ENCODE data around the gene BPIFB2. TPM values are rescaled to one million over a fixed set of nuclear protein-coding genes. Genes with fewer than 3 reads are reported as not detected.
"Not testable (repeated sequence)": the region's sequence is repeated elsewhere in the genome, so short reads cannot be mapped to it uniquely, and the experiment has no call there.

Gene BPIFB2
- total RNA-seq, 1 donor from 2014 or later: not detected

DNA sequence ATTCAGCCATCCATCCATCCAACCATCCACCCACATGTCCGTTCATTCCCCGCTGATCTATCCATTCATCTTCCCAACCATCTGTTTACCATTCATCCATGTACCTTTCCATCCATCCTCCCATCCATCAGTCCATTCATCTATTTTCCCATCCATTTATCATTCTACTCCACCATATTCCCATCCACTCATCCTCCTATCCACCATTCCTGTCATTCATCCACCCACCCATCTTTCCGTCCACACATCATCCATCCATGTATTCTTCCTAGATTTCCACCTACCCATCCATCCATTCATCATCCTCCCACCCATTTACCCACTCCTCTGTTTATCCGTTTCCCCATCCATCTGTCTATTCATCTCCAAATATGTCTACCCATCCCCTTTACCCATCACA lies 30.7 kb downstream of the BPIFB2 start:
- Histone ChIP-seq H3K9me3 (no peaks in the 10 kb centered on the region), H3K4me3 (no peak overlapping the region), H3K27ac (no peak overlapping the region), H3K27me3 (no peaks in the 10 kb centered on the region), H3K4me1 (no peaks in the 10 kb centered on the region), H3K36me3 (no peaks in the 10 kb centered on the region)
- no peak for TF ChIP-seq POLR2A (IDR thresholded peaks at IDR 0.05)
- TF ChIP-seq, protein P1, sequence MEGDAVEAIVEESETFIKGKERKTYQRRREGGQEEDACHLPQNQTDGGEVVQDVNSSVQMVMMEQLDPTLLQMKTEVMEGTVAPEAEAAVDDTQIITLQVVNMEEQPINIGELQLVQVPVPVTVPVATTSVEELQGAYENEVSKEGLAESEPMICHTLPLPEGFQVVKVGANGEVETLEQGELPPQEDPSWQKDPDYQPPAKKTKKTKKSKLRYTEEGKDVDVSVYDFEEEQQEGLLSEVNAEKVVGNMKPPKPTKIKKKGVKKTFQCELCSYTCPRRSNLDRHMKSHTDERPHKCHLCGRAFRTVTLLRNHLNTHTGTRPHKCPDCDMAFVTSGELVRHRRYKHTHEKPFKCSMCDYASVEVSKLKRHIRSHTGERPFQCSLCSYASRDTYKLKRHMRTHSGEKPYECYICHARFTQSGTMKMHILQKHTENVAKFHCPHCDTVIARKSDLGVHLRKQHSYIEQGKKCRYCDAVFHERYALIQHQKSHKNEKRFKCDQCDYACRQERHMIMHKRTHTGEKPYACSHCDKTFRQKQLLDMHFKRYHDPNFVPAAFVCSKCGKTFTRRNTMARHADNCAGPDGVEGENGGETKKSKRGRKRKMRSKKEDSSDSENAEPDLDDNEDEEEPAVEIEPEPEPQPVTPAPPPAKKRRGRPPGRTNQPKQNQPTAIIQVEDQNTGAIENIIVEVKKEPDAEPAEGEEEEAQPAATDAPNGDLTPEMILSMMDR (IDR thresholded peaks at IDR 0.05): no peak
- TF ChIP-seq POLR2AphosphoS5 (IDR thresholded peaks at IDR 0.05; ENCODE audit: insufficient read depth in 1 of 2, low read depth in 1 of 2): no peak
- intact Hi-C loops (cut with DNase I): no loop called here
- DNase-seq (ENCODE audit: extremely low spot score in 2 of 2): no peak

DNA sequence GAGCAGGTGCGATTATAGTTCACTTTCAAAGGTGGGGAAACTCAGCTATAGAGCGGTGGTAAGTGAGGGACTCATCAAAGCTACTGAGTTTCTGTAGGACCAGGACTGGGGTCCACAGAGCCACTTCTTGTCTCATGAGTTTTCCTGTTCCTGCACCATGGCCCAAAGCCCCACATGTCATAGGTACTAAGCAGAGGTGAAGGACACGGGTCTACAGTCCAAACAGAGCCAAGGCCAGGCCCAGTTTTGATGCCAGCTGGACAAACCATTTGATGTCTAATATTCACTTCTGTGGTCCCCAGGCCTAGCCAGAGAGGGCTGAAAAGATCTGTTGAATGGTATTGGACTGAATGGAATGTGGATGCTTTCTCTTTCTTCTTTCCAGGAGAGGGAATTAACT lies 34.9 kb downstream of the BPIFB2 start:
- intact Hi-C loops (cut with DNase I): no loop called here
- Histone ChIP-seq H3K4me1 (no peaks in the 10 kb centered on the region), H3K27me3 (no peaks in the 10 kb centered on the region), H3K4me3 (no peak overlapping the region), H3K9me3 (no peaks in the 10 kb centered on the region), H3K27ac (no peak overlapping the region), H3K36me3 (no peaks in the 10 kb centered on the region)
- no peak for DNase-seq (ENCODE audit: extremely low spot score in 2 of 2)
- TF ChIP-seq, protein P1 (IDR thresholded peaks at IDR 0.05): no peak
- TF ChIP-seq POLR2A (IDR thresholded peaks at IDR 0.05) (no peak), POLR2AphosphoS5 (IDR thresholded peaks at IDR 0.05; ENCODE audit: insufficient read depth in 1 of 2, low read depth in 1 of 2) (no peak)

DNA sequence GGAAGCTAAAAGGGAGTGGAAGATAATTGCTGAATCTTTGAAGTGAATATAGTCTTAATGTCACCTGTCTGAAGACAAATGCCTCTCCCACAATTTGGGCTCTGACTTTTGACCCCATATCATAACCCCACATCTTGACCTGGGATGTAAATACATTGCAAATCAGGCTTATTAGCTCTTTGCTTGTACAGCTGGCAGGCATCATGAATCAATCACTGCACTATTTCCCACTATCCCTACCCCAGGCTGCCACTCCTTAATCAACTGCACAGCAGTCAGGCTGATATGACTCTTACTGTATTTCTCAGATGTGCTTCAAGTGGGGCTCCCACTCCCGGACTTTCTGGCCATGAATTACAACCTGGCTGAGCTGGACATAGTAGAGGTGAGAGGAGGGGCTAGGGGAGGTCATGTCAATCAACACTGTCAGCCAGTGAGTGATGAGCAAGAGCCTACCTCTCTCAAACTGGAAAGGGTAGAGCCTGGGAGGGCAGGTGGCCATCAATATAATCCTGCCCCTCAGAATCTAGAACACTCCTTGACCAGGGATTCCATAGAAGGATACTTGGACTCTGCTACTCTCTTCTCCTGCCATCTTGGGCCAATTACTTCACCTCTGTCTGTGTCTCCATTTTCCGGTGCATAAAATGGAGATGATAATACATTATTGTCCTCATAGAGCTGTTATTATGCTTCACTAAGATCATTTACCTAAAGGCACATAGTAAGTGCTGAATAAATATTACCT lies 35.7 kb downstream of the BPIFB2 start:
- TF ChIP-seq, protein P1 (IDR thresholded peaks at IDR 0.05): no peak
- TF ChIP-seq POLR2A (IDR thresholded peaks at IDR 0.05): no peak
- TF ChIP-seq POLR2AphosphoS5 (IDR thresholded peaks at IDR 0.05; ENCODE audit: insufficient read depth in 1 of 2, low read depth in 1 of 2): no peak
- no peaks in the 10 kb centered on the region for H3K9me3 ChIP-seq
- no peaks in the 10 kb centered on the region for H3K36me3 ChIP-seq
- no peak overlapping the region for H3K27ac ChIP-seq
- no peaks in the 10 kb centered on the region for H3K27me3 ChIP-seq
- H3K4me3 ChIP-seq: no peak overlapping the region
- no peaks in the 10 kb centered on the region for H3K4me1 ChIP-seq
- no peak for DNase-seq (ENCODE audit: extremely low spot score in 2 of 2)
- intact Hi-C loops (cut with DNase I): no loop called here

DNA sequence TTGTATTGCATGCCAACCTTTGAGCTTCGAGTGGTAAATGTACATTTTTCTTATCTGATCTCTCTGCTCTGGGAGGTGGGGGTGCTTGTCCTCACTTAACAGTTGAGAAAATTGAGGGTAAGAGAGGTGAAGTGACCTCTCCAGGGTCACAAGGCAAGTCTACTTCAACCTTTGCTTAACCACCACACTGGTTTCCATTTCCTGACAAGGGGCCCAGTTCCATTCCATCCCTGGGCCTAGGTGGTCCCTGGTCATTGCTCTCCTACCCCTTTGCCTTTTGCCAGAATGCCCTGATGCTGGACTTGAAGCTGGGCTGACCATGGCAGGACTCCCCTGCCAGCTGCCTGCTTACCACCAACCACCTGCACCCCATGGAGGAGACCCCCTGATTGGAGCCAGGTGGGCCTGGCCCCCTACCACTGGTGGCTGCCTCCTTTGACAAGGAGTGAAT lies 36.3 kb downstream of the BPIFB2 start:
- no peak for TF ChIP-seq POLR2A (IDR thresholded peaks at IDR 0.05)
- TF ChIP-seq POLR2AphosphoS5 (IDR thresholded peaks at IDR 0.05; ENCODE audit: insufficient read depth in 1 of 2, low read depth in 1 of 2): no peak
- TF ChIP-seq, protein P1 (IDR thresholded peaks at IDR 0.05): no peak
- no peaks in the 10 kb centered on the region for H3K4me1 ChIP-seq
- H3K36me3 ChIP-seq: no peaks in the 10 kb centered on the region
- H3K27ac ChIP-seq: no peak overlapping the region
- no peak overlapping the region for H3K4me3 ChIP-seq
- H3K9me3 ChIP-seq: no peaks in the 10 kb centered on the region
- H3K27me3 ChIP-seq: no peaks in the 10 kb centered on the region
- intact Hi-C loops (cut with DNase I): no loop called here
- no peak for DNase-seq (ENCODE audit: extremely low spot score in 2 of 2)

DNA sequence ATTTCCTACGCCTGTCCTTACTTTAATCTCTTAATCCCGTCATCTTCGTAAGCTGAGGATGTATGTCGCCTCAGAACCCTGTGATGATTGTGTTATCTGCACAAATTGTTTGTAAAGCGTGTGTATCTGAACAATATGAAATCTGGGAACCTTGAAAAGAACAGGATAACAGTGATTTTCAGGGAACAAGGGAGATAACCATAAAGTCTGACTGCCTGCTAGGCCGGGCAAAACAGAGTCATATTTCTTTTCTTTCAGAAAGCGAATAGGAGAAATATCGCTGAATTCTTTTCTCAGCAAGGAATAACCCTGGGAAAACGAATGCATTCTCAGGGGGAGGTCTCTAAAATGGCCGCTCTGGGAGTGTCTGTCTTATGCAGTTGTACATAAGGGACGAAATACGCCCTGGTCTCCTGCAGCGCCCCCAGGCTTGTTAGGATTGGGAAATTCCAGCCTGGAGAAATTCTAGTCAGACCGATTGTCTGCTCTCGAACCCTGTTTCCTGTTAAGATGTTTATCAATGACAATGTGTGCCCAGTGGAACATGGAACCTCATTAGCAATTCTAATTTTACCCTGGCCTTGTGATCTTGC lies 37.7 kb downstream of the BPIFB2 start:
- H3K4me1 ChIP-seq; H3K4me3 ChIP-seq; H3K9me3 ChIP-seq; H3K27ac ChIP-seq; H3K27me3 ChIP-seq; intact Hi-C loops (cut with DNase I); H3K36me3 ChIP-seq; DNase-seq (ENCODE audit: extremely low spot score in 2 of 2): not testable (repeated sequence)
